ENCODE data around the gene TRIM15. TPM values are rescaled to one million over a fixed set of nuclear protein-coding genes. Genes with fewer than 3 reads are reported as not detected.
"Not testable (repeated sequence)": the region's sequence is repeated elsewhere in the genome, so short reads cannot be mapped to it uniquely, and the experiment has no call there.

The TRIM15 gene
- not detected in 2 replicates for total RNA-seq

GRCh38 chr6:30163090-30163917, at the start of gene TRIM15:
Gene TRIM15 (plus strand): TSS chr6:30163546. CDS start chr6:30163685, 139 bp downstream.
- H3K4me3 ChIP-seq (ENCODE audit: low read depth, low read length): no peak within 1 kb of the TSS
- no peak for TF ChIP-seq CTCF (IDR thresholded peaks at IDR 0.05; ENCODE audit: insufficient read depth, low read depth, low read length)
- no peak for DNase-seq (ENCODE audit: low read depth)

GRCh38 chr6:30113841-30114240, 49.5 kb upstream of the TRIM15 start:
- TF ChIP-seq CTCF (IDR thresholded peaks at IDR 0.05; ENCODE audit: insufficient read depth, low read depth, low read length): no peak
- H3K4me3 ChIP-seq (ENCODE audit: low read depth, low read length): no peak overlapping the region
- no peak for DNase-seq (ENCODE audit: low read depth)

GRCh38 chr6:30116724-30117123, 46.6 kb upstream of the TRIM15 start:
- no peak for DNase-seq (ENCODE audit: low read depth)
- no peak overlapping the region for H3K4me3 ChIP-seq (ENCODE audit: low read depth, low read length)
- no peak for TF ChIP-seq CTCF (IDR thresholded peaks at IDR 0.05; ENCODE audit: insufficient read depth, low read depth, low read length)

- H3K4me3 ChIP-seq (ENCODE audit: low read depth, low read length); DNase-seq (ENCODE audit: low read depth): not testable (repeated sequence)
Measured at GRCh38 chr6:30118691-30119090, 44.7 kb upstream of the TRIM15 start.

- TF ChIP-seq CTCF (IDR thresholded peaks at IDR 0.05; ENCODE audit: insufficient read depth, low read depth, low read length): no peak
- DNase-seq (ENCODE audit: low read depth): no peak
- no peak overlapping the region for H3K4me3 ChIP-seq (ENCODE audit: low read depth, low read length)
Measured at GRCh38 chr6:30121446-30122366, 41.6 kb upstream of the TRIM15 start.

- peak; percentile 21 for DNase-seq (ENCODE audit: low read depth)
- no peak for TF ChIP-seq CTCF (IDR thresholded peaks at IDR 0.05; ENCODE audit: insufficient read depth, low read depth, low read length)
- no peak overlapping the region for H3K4me3 ChIP-seq (ENCODE audit: low read depth, low read length)
Measured at GRCh38 chr6:30122515-30122914, 40.8 kb upstream of the TRIM15 start.

Data from fibroblast of villous mesenchyme (primary cell).